Endothelial cell of umbilical vein (primary cell): ENCODE measurements around the gene RPL11. TPM values are rescaled to one million over a fixed set of nuclear protein-coding genes. Genes with fewer than 3 reads are reported as not detected.

Experiments used
- BruUV-seq: library from RNA; stranded (reverse); fragments of 400-500 nt; replicated peaks from 2 replicates; lab custom pipeline; 2021; lab: Mats Ljungman, UMichigan
- CTCF ChIA-PET: fragments of 300-600, 350-600 bp; sonication (Branson Sonifier 250); formaldehyde crosslinking; loops from one replicate; lab custom pipeline; 2021; ENCODE audit warnings: antibody characterized with exemption, inconsistent platforms; lab: Charles Lee
- POLR2A ChIA-PET: fragments of 300-600, 350-600 bp; sonication (Branson Sonifier 250); formaldehyde crosslinking; loops from one replicate; lab custom pipeline; 2021; ENCODE audit warnings: antibody characterized with exemption, inconsistent platforms; lab: Charles Lee
- DNase-seq: peaks from one replicate; pipeline ENCODE4 v3.0.0-alpha.2; 2011; ENCODE audit warnings: low read depth, low spot score
- FAIRE-seq: peaks from 2 replicates; lab custom pipeline; 2011; peaks lifted over from hg19 to GRCh38; lab: Jason Lieb, UNC
- H2AFZ ChIP-seq: 2 replicates; pipeline ENCODE4 v1.6.0; 2012; ENCODE audit warnings: low read depth, low read length, control low read depth, inconsistent platforms
- H3K27ac ChIP-seq: 2 replicates; pipeline ENCODE4 v1.5.1; 2011; ENCODE audit warnings: low read depth, mild to moderate bottlenecking, control low read depth, low read length, moderate library complexity; ENCODE audit not compliant: insufficient read depth
- H3K27me3 ChIP-seq, 2 experiments: 2 replicates each; pipeline versions ENCODE4 v1.6.0 to v1.6.1; 2011; ENCODE audit warnings: low read length in 2 of 2, mixed read lengths in 1 of 2; ENCODE audit not compliant: control insufficient read depth in 2 of 2, insufficient read depth in 2 of 2
- H3K36me3 ChIP-seq, 2 experiments: 2 replicates in 1 of 2; 3 replicates in 1 of 2; pipeline ENCODE4 v1.5.1; 2011; ENCODE audit warnings: low read length in 2 of 2, mild to moderate bottlenecking in 1 of 2, moderate library complexity in 1 of 2; ENCODE audit not compliant: control insufficient read depth in 2 of 2, insufficient read depth in 2 of 2; ENCODE audit errors: extremely low read depth in 1 of 2
- H3K4me1 ChIP-seq: 3 replicates; pipeline ENCODE4 v1.5.1; 2011; ENCODE audit warnings: mild to moderate bottlenecking, low read length; ENCODE audit not compliant: control insufficient read depth, insufficient read depth; ENCODE audit errors: extremely low read depth
- H3K4me2 ChIP-seq: 2 replicates; pipeline ENCODE4 v1.6.1; 2011; ENCODE audit warnings: low read length, control low read depth, mixed read lengths; ENCODE audit not compliant: insufficient read depth
- H3K4me3 ChIP-seq, 3 experiments: fragments of 200-600 bp in 1 of 3; sonication (generic), shearing (Covaris generic) in 1 of 3; replicated peaks in 1 of 3; 2 replicates each; pipeline ENCODE4 v1.5.1; 2011 to 2016; ENCODE audit warnings: control low read depth in 3 of 3, low read length in 3 of 3, mild to moderate bottlenecking in 2 of 3, inconsistent platforms in 1 of 3, low read depth in 1 of 3, moderate library complexity in 1 of 3; ENCODE audit not compliant: insufficient read depth in 1 of 3
- H3K79me2 ChIP-seq: 2 replicates; pipeline ENCODE4 v1.6.0; 2012; ENCODE audit warnings: low read length, inconsistent platforms; ENCODE audit not compliant: control insufficient read depth, insufficient read depth
- H3K9ac ChIP-seq: replicated peaks from 2 replicates; pipeline ENCODE3; 2011; ENCODE audit warnings: low read length, control low read depth; ENCODE audit not compliant: insufficient read depth; ENCODE audit errors: extremely low read depth
- H3K9me1 ChIP-seq: replicated peaks from 3 replicates; pipeline ENCODE4 v1.6.0; 2011; ENCODE audit warnings: mild to moderate bottlenecking, low read length; ENCODE audit not compliant: control insufficient read depth, insufficient read depth; ENCODE audit errors: extremely low read depth
- H3K9me3 ChIP-seq: replicated peaks from 2 replicates; pipeline ENCODE4 v1.5.1; 2012; ENCODE audit warnings: low read length, inconsistent platforms; ENCODE audit not compliant: control insufficient read depth, insufficient read depth
- H4K20me1 ChIP-seq: replicated peaks from 2 replicates; pipeline ENCODE3; 2011; ENCODE audit warnings: mild to moderate bottlenecking, low read length; ENCODE audit not compliant: control insufficient read depth, insufficient read depth; ENCODE audit errors: extremely low read depth
- EZH2 ChIP-seq: IDR thresholded peaks from 2 replicates; pipeline ENCODE4 v1.6.1; 2012; ENCODE audit warnings: borderline replicate concordance, low read depth, mild to moderate bottlenecking, moderate library complexity, low read length, inconsistent platforms; ENCODE audit not compliant: severe bottlenecking
- FOS ChIP-seq: IDR thresholded peaks from 2 replicates; pipeline ENCODE4 v1.6.1; 2011; ENCODE audit warnings: mild to moderate bottlenecking, low read length, moderate library complexity, borderline replicate concordance; ENCODE audit not compliant: insufficient read depth
- GATA2 ChIP-seq: IDR thresholded peaks from 2 replicates; pipeline ENCODE4 v1.7.0; 2011; ENCODE audit warnings: low read depth, mild to moderate bottlenecking, moderate library complexity, mixed read lengths, low read length; ENCODE audit not compliant: insufficient read length, insufficient read depth
- JUN ChIP-seq: IDR thresholded peaks from 2 replicates; pipeline ENCODE4 v1.6.1; 2011; ENCODE audit warnings: borderline replicate concordance, low read depth; ENCODE audit not compliant: insufficient read length, insufficient read depth
- MYC ChIP-seq: IDR thresholded peaks from one replicate; pipeline ENCODE4 v1.6.1; 2011; ENCODE audit warnings: mild to moderate bottlenecking, low read depth, low read length
- POLR2A ChIP-seq: IDR thresholded peaks from 2 replicates; pipeline ENCODE4 v1.6.1; 2012; ENCODE audit warnings: low read depth, mild to moderate bottlenecking, control low read depth, low read length
- POLR2AphosphoS5 ChIP-seq: IDR thresholded peaks from 2 replicates; pipeline ENCODE4 v1.6.1; 2012; ENCODE audit warnings: low read depth, mild to moderate bottlenecking, control low read depth, low read length, moderate library complexity; ENCODE audit not compliant: insufficient read depth
- dilution Hi-C: fragments of 300-500 bp; cut with MboI; formaldehyde crosslinking; loops from one replicate; pipeline ENCODE4 v1.15.0; 2019; ENCODE audit warnings: low sequenced_read_pairs; ENCODE audit not compliant: extremely low pct_ligation_motif_present
- intact Hi-C: fragments of 100-400 bp; cut with micrococcal nuclease; formaldehyde crosslinking; loops from one replicate; pipeline ENCODE4 v1.10.0; 2022
- polyA plus RNA-seq, 4 experiments: library from polyadenylated mRNA; depleted of rRNA in 3 of 4; stranded (reverse) in 3 of 4; unstranded in 1 of 4; fragments of >200 nt; gene quantifications; 2 replicates each; pipeline versions ENCODE4 v1.2.1 to v1.2.3, GENCODE V29; 2011 to 2012; ENCODE audit warnings: missing spikeins in 1 of 4
- total RNA-seq: library from RNA; stranded (reverse); gene quantifications from 2 replicates; pipeline ENCODE4 v1.2.3, GENCODE V29; 2021
- TF ChIP-seq, protein P1 (sequence below): IDR thresholded peaks from 2 replicates; pipeline ENCODE4 v1.6.1; 2011; ENCODE audit not compliant: insufficient read depth, insufficient read length
- TF ChIP-seq, protein P2 (sequence below), 2 donors: IDR thresholded peaks; 1 replicate in 1 of 2; 2 replicates in 1 of 2; pipeline ENCODE4 v1.5.1; 2011; ENCODE audit warnings: low read length in 2 of 2, mild to moderate bottlenecking in 2 of 2, moderate library complexity in 2 of 2, control low read depth in 1 of 2, inconsistent platforms in 1 of 2, low read depth in 1 of 2; ENCODE audit not compliant: insufficient read depth in 1 of 2; ENCODE audit errors: extremely low read depth in 1 of 2

RPL11 gene
- total and polyA plus RNA-seq, 2 donors (not counting 3 experiments of a cell fraction or from before 2014, with no cell fraction given): 861 to 1,084 TPM

DNA sequence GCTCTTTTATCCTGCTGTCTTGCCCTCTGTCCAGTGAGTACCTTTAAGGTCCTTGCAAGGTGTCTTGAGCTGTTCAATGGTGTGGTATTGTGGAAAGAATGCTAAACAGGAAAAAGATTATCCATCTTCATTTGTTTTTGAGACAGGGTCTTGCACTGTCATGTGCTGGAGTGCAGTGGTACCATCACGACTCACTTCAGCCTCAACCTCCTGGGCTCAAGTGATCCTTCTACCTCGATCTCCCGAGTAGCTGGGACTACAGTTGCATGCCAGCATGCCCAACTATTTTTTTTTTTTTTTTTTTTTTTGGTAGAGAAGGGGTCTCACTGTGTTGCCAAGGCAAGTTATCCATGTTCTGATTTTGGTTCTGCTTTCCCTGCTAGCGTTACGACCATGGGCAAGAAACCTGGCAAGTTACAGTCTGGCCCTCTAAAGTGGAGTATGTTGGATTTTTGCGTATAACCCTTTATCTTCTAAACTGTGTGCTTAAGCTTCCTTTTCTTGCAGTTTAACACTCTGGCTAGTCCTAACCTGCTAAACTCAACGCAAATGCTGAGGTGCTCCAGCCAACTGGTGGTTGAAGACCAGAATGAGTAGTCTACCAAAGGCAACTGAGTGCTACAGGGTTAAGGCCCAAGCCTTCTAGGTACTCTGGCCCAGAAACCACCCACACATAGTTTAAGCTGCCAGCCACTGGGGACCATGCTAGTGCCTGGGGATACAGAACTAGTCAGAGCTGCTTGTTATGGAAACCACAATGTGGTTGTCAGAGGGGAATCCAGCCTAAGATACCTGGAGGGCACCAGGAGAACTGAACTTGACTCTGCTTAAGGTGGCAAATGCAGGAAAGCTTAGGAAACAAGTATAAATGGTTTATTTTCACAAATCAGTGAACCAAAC is 7.9 kb downstream of the RPL11 start:
- Histone ChIP-seq H4K20me1 (peaks cover 11% of the 10 kb centered on the region), H3K4me3 (no peak overlapping the region), H3K27ac (no peak overlapping the region), H3K27me3 (no peaks in the 10 kb centered on the region), H3K9me3 (no peaks in the 10 kb centered on the region), H2AFZ (no peak overlapping the region), H3K9ac (no peak overlapping the region), H3K9me1 (no peaks in the 10 kb centered on the region), H3K4me1 (peaks cover 12% of the 10 kb centered on the region), H3K4me2 (no peak overlapping the region), H3K36me3 (peaks cover 42 to 46% of the 10 kb centered on the region in 2 experiments), H3K79me2 (peaks cover 83% of the 10 kb centered on the region)
- TF ChIP-seq, protein P1, sequence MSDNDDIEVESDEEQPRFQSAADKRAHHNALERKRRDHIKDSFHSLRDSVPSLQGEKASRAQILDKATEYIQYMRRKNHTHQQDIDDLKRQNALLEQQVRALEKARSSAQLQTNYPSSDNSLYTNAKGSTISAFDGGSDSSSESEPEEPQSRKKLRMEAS: no peak
- TF ChIP-seq, protein P2, sequence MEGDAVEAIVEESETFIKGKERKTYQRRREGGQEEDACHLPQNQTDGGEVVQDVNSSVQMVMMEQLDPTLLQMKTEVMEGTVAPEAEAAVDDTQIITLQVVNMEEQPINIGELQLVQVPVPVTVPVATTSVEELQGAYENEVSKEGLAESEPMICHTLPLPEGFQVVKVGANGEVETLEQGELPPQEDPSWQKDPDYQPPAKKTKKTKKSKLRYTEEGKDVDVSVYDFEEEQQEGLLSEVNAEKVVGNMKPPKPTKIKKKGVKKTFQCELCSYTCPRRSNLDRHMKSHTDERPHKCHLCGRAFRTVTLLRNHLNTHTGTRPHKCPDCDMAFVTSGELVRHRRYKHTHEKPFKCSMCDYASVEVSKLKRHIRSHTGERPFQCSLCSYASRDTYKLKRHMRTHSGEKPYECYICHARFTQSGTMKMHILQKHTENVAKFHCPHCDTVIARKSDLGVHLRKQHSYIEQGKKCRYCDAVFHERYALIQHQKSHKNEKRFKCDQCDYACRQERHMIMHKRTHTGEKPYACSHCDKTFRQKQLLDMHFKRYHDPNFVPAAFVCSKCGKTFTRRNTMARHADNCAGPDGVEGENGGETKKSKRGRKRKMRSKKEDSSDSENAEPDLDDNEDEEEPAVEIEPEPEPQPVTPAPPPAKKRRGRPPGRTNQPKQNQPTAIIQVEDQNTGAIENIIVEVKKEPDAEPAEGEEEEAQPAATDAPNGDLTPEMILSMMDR (IDR thresholded peaks at IDR 0.05; ENCODE audit: extremely low read depth in 1 of 2, insufficient read depth in 1 of 2, low read depth in 1 of 2, low read length in 2 of 2): no peak
- TF ChIP-seq POLR2A: no peak
- TF ChIP-seq GATA2: no peak
- TF ChIP-seq POLR2AphosphoS5: no peak
- TF ChIP-seq MYC: no peak
- TF ChIP-seq JUN: no peak
- TF ChIP-seq EZH2: no peak
- TF ChIP-seq FOS: no peak
- dilution Hi-C loops: no loop called here
- FAIRE-seq (no peak), DNase-seq (no peak)
- intact Hi-C loops: loop anchor here (5.0 kb wide), 1 partner anchor 248 kb away; no protein-coding TSS in a partner anchor
- BruUV-seq: no TSS peak
- ChIA-PET POLR2A (interaction anchor here (0.7 kb wide), 1 partner anchor 42 kb away, joined by 7 read pairs; no protein-coding TSS in a partner anchor), CTCF (interaction anchor here (1.7 kb wide), 1 partner anchor 203 kb away, joined by 4 read pairs; no protein-coding TSS in a partner anchor)
